ENCODE measurements around the gene TLR5. TPM values are rescaled to one million over a fixed set of nuclear protein-coding genes. Genes with fewer than 3 reads are reported as not detected.
A peak's percentile ranks its signal among the peaks of the same experiment; 100 is the strongest.

TLR5 gene
- polyA plus RNA-seq, 2 donors = 3.5 to 4.7 TPM

- no peak overlapping the region for H3K27ac ChIP-seq (ENCODE audit: low read depth in 2 of 2, low read length in 1 of 2)
- no peaks in the 10 kb centered on the region for H3K27me3 ChIP-seq (ENCODE audit: control insufficient read depth in 1 of 2, insufficient read depth in 2 of 2, low read length in 2 of 2)
- peaks cover 0 to 2% of the 10 kb centered on the region in 2 donors for H3K9me3 ChIP-seq (ENCODE audit: control insufficient read depth in 2 of 2, insufficient read depth in 1 of 2, low read depth in 1 of 2, low read length in 1 of 2)
- no peak overlapping the region for H3K4me3 ChIP-seq (ENCODE audit: low read depth in 1 of 2, low read length in 2 of 2)
- 66 to 68% methylated on average over 3 of the region's 3 CpGs for WGBS, 2 donors
- no peaks in the 10 kb centered on the region for H3K36me3 ChIP-seq (ENCODE audit: control insufficient read depth in 2 of 2, insufficient read depth in 2 of 2, low read length in 1 of 2)
- H3K4me1 ChIP-seq (ENCODE audit: control insufficient read depth in 2 of 2, insufficient read depth in 2 of 2, low read length in 1 of 2) = no peaks in the 10 kb centered on the region
These were observed 10.4 kb upstream of the TLR5 start for GRCh38 chr1:223153177-223154119.

- Histone ChIP-seq H3K4me1 (ENCODE audit: control insufficient read depth in 2 of 2, insufficient read depth in 2 of 2, low read length in 1 of 2) (no peaks in the 10 kb centered on the region), H3K27ac (ENCODE audit: low read depth in 2 of 2, low read length in 1 of 2) (no peak overlapping the region), H3K4me3 (ENCODE audit: low read depth in 1 of 2, low read length in 2 of 2) (no peak overlapping the region), H3K36me3 (ENCODE audit: control insufficient read depth in 2 of 2, insufficient read depth in 2 of 2, low read length in 1 of 2) (no peaks in the 10 kb centered on the region), H3K9me3 (ENCODE audit: control insufficient read depth in 2 of 2, insufficient read depth in 1 of 2, low read depth in 1 of 2, low read length in 1 of 2) (peaks cover 0 to 2% of the 10 kb centered on the region in 2 donors), H3K27me3 (ENCODE audit: control insufficient read depth in 1 of 2, insufficient read depth in 2 of 2, low read length in 2 of 2) (no peaks in the 10 kb centered on the region)
- WGBS, 2 donors = 70 to 89% methylated on average over 4 of the region's 4 CpGs
These were observed 9.4 kb upstream of the TLR5 start for GRCh38 chr1:223152399-223152798.

GRCh38 chr1:223150443-223150842 lies 7.4 kb upstream of the TLR5 start:
- Histone ChIP-seq H3K27me3 (ENCODE audit: control insufficient read depth in 1 of 2, insufficient read depth in 2 of 2, low read length in 2 of 2) (no peaks in the 10 kb centered on the region), H3K4me3 (ENCODE audit: low read depth in 1 of 2, low read length in 2 of 2) (no peak overlapping the region), H3K4me1 (ENCODE audit: control insufficient read depth in 2 of 2, insufficient read depth in 2 of 2, low read length in 1 of 2) (no peaks in the 10 kb centered on the region), H3K36me3 (ENCODE audit: control insufficient read depth in 2 of 2, insufficient read depth in 2 of 2, low read length in 1 of 2) (no peaks in the 10 kb centered on the region), H3K27ac (ENCODE audit: low read depth in 2 of 2, low read length in 1 of 2) (no peak overlapping the region), H3K9me3 (ENCODE audit: control insufficient read depth in 2 of 2, insufficient read depth in 1 of 2, low read depth in 1 of 2, low read length in 1 of 2) (peaks cover 0 to 2% of the 10 kb centered on the region in 2 donors)
- 91 to 95% methylated on average over 5 of the region's 5 CpGs for WGBS, 2 donors

- WGBS, 2 donors = 93 to 94% methylated on average over 3 of the region's 3 CpGs
- Histone ChIP-seq H3K9me3 (ENCODE audit: control insufficient read depth in 2 of 2, insufficient read depth in 1 of 2, low read depth in 1 of 2, low read length in 1 of 2) (peaks cover 0 to 2% of the 10 kb centered on the region in 2 donors), H3K27ac (ENCODE audit: low read depth in 2 of 2, low read length in 1 of 2) (no peak overlapping the region), H3K27me3 (ENCODE audit: control insufficient read depth in 1 of 2, insufficient read depth in 2 of 2, low read length in 2 of 2) (no peaks in the 10 kb centered on the region), H3K4me3 (ENCODE audit: low read depth in 1 of 2, low read length in 2 of 2) (no peak overlapping the region), H3K36me3 (ENCODE audit: control insufficient read depth in 2 of 2, insufficient read depth in 2 of 2, low read length in 1 of 2) (no peaks in the 10 kb centered on the region), H3K4me1 (ENCODE audit: control insufficient read depth in 2 of 2, insufficient read depth in 2 of 2, low read length in 1 of 2) (peaks cover 3 to 13% of the 10 kb centered on the region in 2 donors)
These were observed 4.8 kb upstream of the TLR5 start for GRCh38 chr1:223147873-223148272.

GRCh38 chr1:223147409-223147808 lies 4.4 kb upstream of the TLR5 start:
- H3K4me3 ChIP-seq (ENCODE audit: low read depth in 1 of 2, low read length in 2 of 2) = no peak overlapping the region
- WGBS, 2 donors = 97 to 100% methylated on average over 2 of the region's 2 CpGs
- no peaks in the 10 kb centered on the region for H3K36me3 ChIP-seq (ENCODE audit: control insufficient read depth in 2 of 2, insufficient read depth in 2 of 2, low read length in 1 of 2)
- H3K27me3 ChIP-seq (ENCODE audit: control insufficient read depth in 1 of 2, insufficient read depth in 2 of 2, low read length in 2 of 2) = no peaks in the 10 kb centered on the region
- peaks cover 3 to 14% of the 10 kb centered on the region in 2 donors for H3K4me1 ChIP-seq (ENCODE audit: control insufficient read depth in 2 of 2, insufficient read depth in 2 of 2, low read length in 1 of 2)
- peaks cover 0 to 2% of the 10 kb centered on the region in 2 donors for H3K9me3 ChIP-seq (ENCODE audit: control insufficient read depth in 2 of 2, insufficient read depth in 1 of 2, low read depth in 1 of 2, low read length in 1 of 2)
- H3K27ac ChIP-seq (ENCODE audit: low read depth in 2 of 2, low read length in 1 of 2) = no peak overlapping the region

GRCh38 chr1:223146745-223147144 lies 3.7 kb upstream of the TLR5 start:
- 91% methylated on average over 2 of the region's 2 CpGs for WGBS, 2 donors
- H3K36me3 ChIP-seq (ENCODE audit: control insufficient read depth in 2 of 2, insufficient read depth in 2 of 2, low read length in 1 of 2) = no peaks in the 10 kb centered on the region

GRCh38 chr1:223144914-223145313 lies 1.9 kb upstream of the TLR5 start:
- no peaks in the 10 kb centered on the region for H3K36me3 ChIP-seq (ENCODE audit: control insufficient read depth in 2 of 2, insufficient read depth in 2 of 2, low read length in 1 of 2)
- H3K4me3 ChIP-seq (ENCODE audit: low read depth in 1 of 2, low read length in 2 of 2) = no peak overlapping the region
- H3K27ac ChIP-seq (ENCODE audit: low read depth in 2 of 2, low read length in 1 of 2) = no peak overlapping the region
- H3K4me1 ChIP-seq (ENCODE audit: control insufficient read depth in 2 of 2, insufficient read depth in 2 of 2, low read length in 1 of 2) = peaks cover 3 to 24% of the 10 kb centered on the region in 2 donors
- H3K27me3 ChIP-seq (ENCODE audit: control insufficient read depth in 1 of 2, insufficient read depth in 2 of 2, low read length in 2 of 2) = no peaks in the 10 kb centered on the region
- WGBS, 2 donors = 87% methylated on average over 5 of the region's 5 CpGs
- peaks cover 0 to 2% of the 10 kb centered on the region in 2 donors for H3K9me3 ChIP-seq (ENCODE audit: control insufficient read depth in 2 of 2, insufficient read depth in 1 of 2, low read depth in 1 of 2, low read length in 1 of 2)

More at GRCh38 chr1:223146745-223147144, 3.7 kb upstream of the TLR5 start:
- Histone ChIP-seq H3K4me1 (ENCODE audit: control insufficient read depth in 2 of 2, insufficient read depth in 2 of 2, low read length in 1 of 2) (peaks cover 3 to 21% of the 10 kb centered on the region in 2 donors), H3K4me3 (ENCODE audit: low read depth in 1 of 2, low read length in 2 of 2) (no peak overlapping the region), H3K27ac (ENCODE audit: low read depth in 2 of 2, low read length in 1 of 2) (no peak overlapping the region), H3K9me3 (ENCODE audit: control insufficient read depth in 2 of 2, insufficient read depth in 1 of 2, low read depth in 1 of 2, low read length in 1 of 2) (peaks cover 0 to 2% of the 10 kb centered on the region in 2 donors), H3K27me3 (ENCODE audit: control insufficient read depth in 1 of 2, insufficient read depth in 2 of 2, low read length in 2 of 2) (no peaks in the 10 kb centered on the region)

- Histone ChIP-seq H3K9me3 (ENCODE audit: control insufficient read depth in 2 of 2, insufficient read depth in 1 of 2, low read depth in 1 of 2, low read length in 1 of 2) (peaks cover 0 to 2% of the 10 kb centered on the region in 2 donors), H3K4me1 (ENCODE audit: control insufficient read depth in 2 of 2, insufficient read depth in 2 of 2, low read length in 1 of 2) (peaks cover 3 to 24% of the 10 kb centered on the region in 2 donors), H3K27me3 (ENCODE audit: control insufficient read depth in 1 of 2, insufficient read depth in 2 of 2, low read length in 2 of 2) (no peaks in the 10 kb centered on the region), H3K36me3 (ENCODE audit: control insufficient read depth in 2 of 2, insufficient read depth in 2 of 2, low read length in 1 of 2) (no peaks in the 10 kb centered on the region), H3K27ac (ENCODE audit: low read depth in 2 of 2, low read length in 1 of 2) (no peak overlapping the region), H3K4me3 (ENCODE audit: low read depth in 1 of 2, low read length in 2 of 2) (no peak overlapping the region)
- WGBS, 2 donors = 71 to 89% methylated on average over 4 of the region's 4 CpGs
These were observed 1.4 kb upstream of the TLR5 start for GRCh38 chr1:223144431-223144830.

GRCh38 chr1:223143537-223144248 lies 645 bp upstream of the TLR5 start:
- peaks cover 3 to 24% of the 10 kb centered on the region in 2 donors for H3K4me1 ChIP-seq (ENCODE audit: control insufficient read depth in 2 of 2, insufficient read depth in 2 of 2, low read length in 1 of 2)
- no peaks in the 10 kb centered on the region for H3K36me3 ChIP-seq (ENCODE audit: control insufficient read depth in 2 of 2, insufficient read depth in 2 of 2, low read length in 1 of 2)
- peak overlapping the region; percentile 79 to 93 for H3K27ac ChIP-seq (ENCODE audit: low read depth in 2 of 2, low read length in 1 of 2)
- no peaks in the 10 kb centered on the region for H3K27me3 ChIP-seq (ENCODE audit: control insufficient read depth in 1 of 2, insufficient read depth in 2 of 2, low read length in 2 of 2)
- 32 to 41% methylated on average over 11 of the region's 11 CpGs for WGBS, 2 donors
- H3K9me3 ChIP-seq (ENCODE audit: control insufficient read depth in 2 of 2, insufficient read depth in 1 of 2, low read depth in 1 of 2, low read length in 1 of 2) = peaks cover 0 to 1% of the 10 kb centered on the region in 2 donors
- H3K4me3 ChIP-seq (ENCODE audit: low read depth in 1 of 2, low read length in 2 of 2) = peak overlapping the region; percentile 60 to 63

Data from esophagus (tissue), 2 donors.